Psoas muscle (tissue), 8 donors: Measurements from ENCODE around the gene SNAI3. TPM values are rescaled to one million over a fixed set of nuclear protein-coding genes. Genes with fewer than 3 reads are reported as not detected.
A peak's percentile ranks its signal among the peaks of the same experiment; 100 is the strongest.

Experiments used
- ATAC-seq, 4 donors: fragments of 200-7000 bp; cut with Tn5 transposase; one replicate each; pipeline ENCODE4 v1.9.1; 2020; ENCODE audit warnings: moderate library complexity in 3 of 4, mild to moderate bottlenecking in 2 of 4
- DNase-seq, 2 donors: peaks; one replicate each; pipeline ENCODE4 v3.0.0-alpha.2; 2020
- H3K27ac ChIP-seq: fragments of 200-600 bp; one replicate; pipeline ENCODE4 v1.8.0; 2022
- H3K27me3 ChIP-seq, 3 donors: fragments of 200-600 bp in 1 of 3; one replicate each; pipeline versions ENCODE4 v1.6.1 to v1.8.0; 2013 to 2022; ENCODE audit warnings: low read length in 2 of 3, mild to moderate bottlenecking in 2 of 3, moderate library complexity in 1 of 3; ENCODE audit not compliant: insufficient read depth in 3 of 3
- H3K36me3 ChIP-seq, 2 donors: fragments of 200-600 bp in 1 of 2; one replicate each; pipeline versions ENCODE4 v1.6.1 to v1.8.0; 2013 to 2022; ENCODE audit warnings: low read depth in 1 of 2, mild to moderate bottlenecking in 1 of 2, moderate library complexity in 1 of 2; ENCODE audit not compliant: insufficient read depth in 1 of 2
- H3K4me1 ChIP-seq: fragments of 200-600 bp; one replicate; pipeline ENCODE4 v1.8.0; 2022
- H3K4me3 ChIP-seq: fragments of 200-600 bp; one replicate; pipeline ENCODE4 v1.8.0; 2022; ENCODE audit warnings: mild to moderate bottlenecking
- H3K9me3 ChIP-seq: fragments of 200-600 bp; one replicate; pipeline ENCODE4 v1.8.0; 2022
- CTCF ChIP-seq: fragments of 200-600 bp; IDR thresholded peaks from one replicate; pipeline ENCODE4 v1.8.0; 2022; ENCODE audit warnings: antibody characterized with exemption
- WGBS, 3 donors: extraction: QIAGEN DNeasy Blood & Tissue Kit; methylation state at CpG; one replicate each; pipeline versions ENCODE4 v1.1.6 to v1.1.7; 2013; 5-methylcytosine and 5-hydroxymethylcytosine counted together
- intact Hi-C, 2 donors: fragments of 100-400 bp; cut with DNase I; formaldehyde crosslinking; loops; one replicate each; pipeline versions ENCODE4 v1.11.0 to v1.14.2; 2022
- polyA plus RNA-seq, 3 donors: library from polyadenylated mRNA; stranded (reverse); fragments of 200-250 nt; gene quantifications; one replicate each; pipeline ENCODE4 v1.2.3, GENCODE V29; 2013
- total RNA-seq, 4 donors: library from RNA; stranded (reverse); fragmentation: NEBNext Ultra II Directional in 2 of 4; extraction: Animal tissue kit (Norgen Biotek cat#: 25700) in 2 of 4; gene quantifications; one replicate each; pipeline versions ENCODE4 v1.2.1 to v1.2.4, GENCODE V29; 2021 to 2023
- donor health status: healthy with polysubstance abuse.
- donor health status: DM: no; HTN: no; CAD: no; lungs with moderate emphysema.
- donor health status: Bipolar disorder and iron deficiency.
- donor health status: healthy.
- donor health status: DM: yes; HTN: yes; CAD: no.
- donor health status: DM: no; HTN: no; CAD: no.
- donor health status: DM: no; HTN: no; CAD: no.
- donor health status: DM: yes; HTN: yes; CAD: no.

SNAI3 gene
- total and polyA plus RNA-seq, 7 donors, result 1.2 to 8.5 (median 3.9) TPM

- Histone ChIP-seq H3K27ac (no peak overlapping the region), H3K4me1 (no peaks in the 10 kb centered on the region), H3K9me3 (no peaks in the 10 kb centered on the region), H3K4me3 (no peak overlapping the region), H3K27me3 (no peaks in the 10 kb centered on the region), H3K36me3 (peaks cover 7 to 66% of the 10 kb centered on the region in 2 donors)
- ATAC-seq (no peak), DNase-seq (no peak)
- 93 to 96% (median 94%) methylated on average over 21 of the region's 21 CpGs for WGBS, 3 donors
- no peak for TF ChIP-seq CTCF
- intact Hi-C loops, result no loop called here
Measured at GRCh38 chr16:88716601-88717001, 30.3 kb upstream of the SNAI3 start.

GRCh38 chr16:88716201-88716600 is 29.9 kb upstream of the SNAI3 start:
- intact Hi-C loops, result no loop called here
- ATAC-seq, result no peak
- no peak for TF ChIP-seq CTCF
- H3K27ac ChIP-seq, result no peak overlapping the region
- DNase-seq, result no peak
- no peaks in the 10 kb centered on the region for H3K27me3 ChIP-seq
- WGBS, 3 donors, result 69 to 80% (median 75%) methylated on average over 15 of the region's 15 CpGs
- peaks cover 7 to 62% of the 10 kb centered on the region in 2 donors for H3K36me3 ChIP-seq
- H3K4me1 ChIP-seq, result no peaks in the 10 kb centered on the region
- H3K9me3 ChIP-seq, result no peaks in the 10 kb centered on the region
- no peak overlapping the region for H3K4me3 ChIP-seq

GRCh38 chr16:88715312-88716190 is 29.2 kb upstream of the SNAI3 start:
- intact Hi-C loops, result no loop called here
- Histone ChIP-seq H3K36me3 (peaks cover 7 to 56% of the 10 kb centered on the region in 2 donors), H3K27ac (no peak overlapping the region), H3K27me3 (no peaks in the 10 kb centered on the region), H3K9me3 (no peaks in the 10 kb centered on the region), H3K4me1 (no peaks in the 10 kb centered on the region), H3K4me3 (no peak overlapping the region)
- DNase-seq, result no peak
- TF ChIP-seq CTCF, result no peak
- ATAC-seq, result peak in 1 of 4 donors; percentile 17
- 87 to 90% (median 90%) methylated on average over 50 to 57 of the region's 57 CpGs for WGBS, 3 donors

GRCh38 chr16:88714420-88715302 is 28.4 kb upstream of the SNAI3 start:
- DNase-seq, result no peak
- Histone ChIP-seq H3K4me1 (no peaks in the 10 kb centered on the region), H3K4me3 (no peak overlapping the region), H3K36me3 (peaks cover 7 to 57% of the 10 kb centered on the region in 2 donors), H3K27ac (no peak overlapping the region), H3K9me3 (no peaks in the 10 kb centered on the region), H3K27me3 (no peaks in the 10 kb centered on the region)
- intact Hi-C loops, result no loop called here
- no peak for TF ChIP-seq CTCF
- 82 to 86% (median 83%) methylated on average over 41 to 42 of the region's 42 CpGs for WGBS, 3 donors
- no peak for ATAC-seq
